ENCODE measurements around the gene DHTKD1. TPM values are rescaled to one million over a fixed set of nuclear protein-coding genes. Genes with fewer than 3 reads are reported as not detected.

DHTKD1 gene, protein sequence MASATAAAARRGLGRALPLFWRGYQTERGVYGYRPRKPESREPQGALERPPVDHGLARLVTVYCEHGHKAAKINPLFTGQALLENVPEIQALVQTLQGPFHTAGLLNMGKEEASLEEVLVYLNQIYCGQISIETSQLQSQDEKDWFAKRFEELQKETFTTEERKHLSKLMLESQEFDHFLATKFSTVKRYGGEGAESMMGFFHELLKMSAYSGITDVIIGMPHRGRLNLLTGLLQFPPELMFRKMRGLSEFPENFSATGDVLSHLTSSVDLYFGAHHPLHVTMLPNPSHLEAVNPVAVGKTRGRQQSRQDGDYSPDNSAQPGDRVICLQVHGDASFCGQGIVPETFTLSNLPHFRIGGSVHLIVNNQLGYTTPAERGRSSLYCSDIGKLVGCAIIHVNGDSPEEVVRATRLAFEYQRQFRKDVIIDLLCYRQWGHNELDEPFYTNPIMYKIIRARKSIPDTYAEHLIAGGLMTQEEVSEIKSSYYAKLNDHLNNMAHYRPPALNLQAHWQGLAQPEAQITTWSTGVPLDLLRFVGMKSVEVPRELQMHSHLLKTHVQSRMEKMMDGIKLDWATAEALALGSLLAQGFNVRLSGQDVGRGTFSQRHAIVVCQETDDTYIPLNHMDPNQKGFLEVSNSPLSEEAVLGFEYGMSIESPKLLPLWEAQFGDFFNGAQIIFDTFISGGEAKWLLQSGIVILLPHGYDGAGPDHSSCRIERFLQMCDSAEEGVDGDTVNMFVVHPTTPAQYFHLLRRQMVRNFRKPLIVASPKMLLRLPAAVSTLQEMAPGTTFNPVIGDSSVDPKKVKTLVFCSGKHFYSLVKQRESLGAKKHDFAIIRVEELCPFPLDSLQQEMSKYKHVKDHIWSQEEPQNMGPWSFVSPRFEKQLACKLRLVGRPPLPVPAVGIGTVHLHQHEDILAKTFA
- 10 to 100 TPM; 21.8 to 26.2 (median 22.2) TPM for total RNA-seq

- TF ChIP-seq, protein P1, sequence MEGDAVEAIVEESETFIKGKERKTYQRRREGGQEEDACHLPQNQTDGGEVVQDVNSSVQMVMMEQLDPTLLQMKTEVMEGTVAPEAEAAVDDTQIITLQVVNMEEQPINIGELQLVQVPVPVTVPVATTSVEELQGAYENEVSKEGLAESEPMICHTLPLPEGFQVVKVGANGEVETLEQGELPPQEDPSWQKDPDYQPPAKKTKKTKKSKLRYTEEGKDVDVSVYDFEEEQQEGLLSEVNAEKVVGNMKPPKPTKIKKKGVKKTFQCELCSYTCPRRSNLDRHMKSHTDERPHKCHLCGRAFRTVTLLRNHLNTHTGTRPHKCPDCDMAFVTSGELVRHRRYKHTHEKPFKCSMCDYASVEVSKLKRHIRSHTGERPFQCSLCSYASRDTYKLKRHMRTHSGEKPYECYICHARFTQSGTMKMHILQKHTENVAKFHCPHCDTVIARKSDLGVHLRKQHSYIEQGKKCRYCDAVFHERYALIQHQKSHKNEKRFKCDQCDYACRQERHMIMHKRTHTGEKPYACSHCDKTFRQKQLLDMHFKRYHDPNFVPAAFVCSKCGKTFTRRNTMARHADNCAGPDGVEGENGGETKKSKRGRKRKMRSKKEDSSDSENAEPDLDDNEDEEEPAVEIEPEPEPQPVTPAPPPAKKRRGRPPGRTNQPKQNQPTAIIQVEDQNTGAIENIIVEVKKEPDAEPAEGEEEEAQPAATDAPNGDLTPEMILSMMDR (IDR thresholded peaks at IDR 0.05; ENCODE audit: low read depth), result no peak
These were observed at the start of gene DHTKD1 for GRCh38 chr10:12068449-12069269. Gene DHTKD1, plus strand, starts transcription at chr10:12068954. Its CDS starts 80 bp downstream, at chr10:12069034.

GRCh38 chr10:12019283-12019971 lies 49.3 kb upstream of the DHTKD1 start:
- TF ChIP-seq, protein P1 (IDR thresholded peaks at IDR 0.05; ENCODE audit: low read depth), result no peak

- TF ChIP-seq, protein P1 (IDR thresholded peaks at IDR 0.05; ENCODE audit: low read depth), result no peak
These were observed 48.2 kb upstream of the DHTKD1 start for GRCh38 chr10:12020574-12020973.

GRCh38 chr10:12022580-12023257 lies 46.0 kb upstream of the DHTKD1 start:
- TF ChIP-seq, protein P1 (IDR thresholded peaks at IDR 0.05; ENCODE audit: low read depth), result no peak

DNA sequence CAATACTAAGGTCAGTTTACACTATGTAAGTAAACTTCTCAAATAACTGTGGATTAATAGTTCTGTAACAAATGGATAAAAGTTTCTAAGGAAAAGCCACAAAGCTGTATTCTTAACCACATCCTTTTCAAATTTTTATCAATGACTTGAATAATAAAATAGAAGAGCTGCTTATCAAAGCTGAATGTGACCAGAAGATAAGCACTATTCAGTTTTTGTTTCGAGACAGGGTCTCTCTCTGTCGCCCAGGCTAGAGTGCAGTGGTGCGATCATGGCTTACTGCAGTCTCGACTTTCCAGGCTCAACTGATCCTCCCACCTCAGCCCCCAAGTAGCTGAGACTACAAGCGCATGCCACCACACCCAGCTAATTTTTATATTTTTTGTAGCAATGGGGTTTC lies 43.2 kb upstream of the DHTKD1 start:
- TF ChIP-seq, protein P1 (IDR thresholded peaks at IDR 0.05; ENCODE audit: low read depth), result no peak

DNA sequence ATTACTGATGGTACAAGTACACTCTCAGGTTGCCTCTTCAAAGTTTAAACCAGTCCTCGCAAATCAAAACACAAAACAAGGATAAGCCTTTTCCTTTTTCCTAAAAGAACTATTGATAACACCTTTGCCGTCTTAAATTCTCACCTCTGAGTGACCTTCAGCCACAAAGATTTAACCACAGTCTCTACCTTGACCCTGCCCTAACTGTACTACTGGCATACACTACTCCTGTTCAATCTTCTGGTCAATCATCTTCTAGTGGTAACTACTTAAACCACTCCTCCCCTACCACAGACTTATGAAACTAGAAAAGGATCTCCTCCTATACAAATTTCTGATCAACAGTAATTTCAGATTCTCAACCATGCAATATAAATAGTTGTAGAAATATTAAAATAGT lies 41.2 kb upstream of the DHTKD1 start:
- TF ChIP-seq, protein P1 (IDR thresholded peaks at IDR 0.05; ENCODE audit: low read depth), result no peak

All from subcutaneous adipose tissue (tissue), 4 donors.